GM03348 (cell line): Measurements from ENCODE around the gene NANP.
"Not testable (repeated sequence)": the region's sequence is repeated elsewhere in the genome, so short reads cannot be mapped to it uniquely, and the experiment has no call there.

Experiments used
- DNase-seq: peaks from one replicate; pipeline ENCODE4 v3.0.0; 2012; ENCODE audit warnings: low spot score

Gene NANP

GRCh38 chr20:25606094-25606695 lies 17.6 kb downstream of the NANP start:
- DNase-seq: no peak

DNA sequence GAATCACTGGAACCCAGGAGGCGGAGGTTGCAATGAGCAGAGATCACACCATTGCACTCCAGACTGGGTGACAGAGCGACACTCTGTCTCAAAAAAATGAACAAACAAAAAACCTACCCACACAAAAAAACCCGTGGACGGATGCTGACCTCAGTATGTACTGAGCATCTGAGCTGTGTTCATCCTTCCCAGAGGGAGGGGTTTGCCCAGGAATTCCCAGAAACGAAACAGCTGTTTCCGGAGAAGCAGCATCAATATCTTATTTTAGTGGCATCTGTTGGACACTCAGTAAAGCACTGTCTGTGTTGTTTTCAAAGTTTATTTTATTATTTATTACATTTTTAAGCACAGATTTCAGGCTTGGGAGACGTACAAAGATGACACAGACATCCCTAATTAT lies 18.7 kb downstream of the NANP start:
- DNase-seq: peak; percentile 33

GRCh38 chr20:25604611-25605010 lies 19.2 kb downstream of the NANP start:
- no peak for DNase-seq

- DNase-seq: not testable (repeated sequence)
Measured at GRCh38 chr20:25602914-25603309, 20.9 kb downstream of the NANP start.

GRCh38 chr20:25602191-25602913 lies 21.5 kb downstream of the NANP start:
- DNase-seq: not testable (repeated sequence)

GRCh38 chr20:25601659-25602058 lies 22.2 kb downstream of the NANP start:
- no peak for DNase-seq

DNA sequence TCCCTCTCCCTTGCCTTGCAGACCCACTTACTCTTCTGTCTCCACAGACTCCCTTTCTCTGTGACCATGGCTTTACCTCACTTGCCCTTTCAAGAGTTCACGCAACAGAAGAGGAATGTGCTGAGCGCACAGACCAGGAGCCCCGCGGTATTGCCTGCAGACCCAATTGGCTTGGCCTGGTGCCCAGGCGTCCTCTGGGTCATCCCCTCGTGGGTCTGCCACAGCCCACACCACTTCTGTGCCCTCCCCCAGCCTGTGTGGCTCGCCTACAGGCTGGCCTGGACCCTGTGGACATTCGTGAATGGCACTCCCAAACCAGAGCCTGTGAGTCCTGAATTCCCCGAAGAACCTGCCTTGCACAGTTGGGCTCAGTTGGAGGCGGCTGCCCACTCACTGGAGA lies 23.2 kb downstream of the NANP start:
- DNase-seq: no peak

DNA sequence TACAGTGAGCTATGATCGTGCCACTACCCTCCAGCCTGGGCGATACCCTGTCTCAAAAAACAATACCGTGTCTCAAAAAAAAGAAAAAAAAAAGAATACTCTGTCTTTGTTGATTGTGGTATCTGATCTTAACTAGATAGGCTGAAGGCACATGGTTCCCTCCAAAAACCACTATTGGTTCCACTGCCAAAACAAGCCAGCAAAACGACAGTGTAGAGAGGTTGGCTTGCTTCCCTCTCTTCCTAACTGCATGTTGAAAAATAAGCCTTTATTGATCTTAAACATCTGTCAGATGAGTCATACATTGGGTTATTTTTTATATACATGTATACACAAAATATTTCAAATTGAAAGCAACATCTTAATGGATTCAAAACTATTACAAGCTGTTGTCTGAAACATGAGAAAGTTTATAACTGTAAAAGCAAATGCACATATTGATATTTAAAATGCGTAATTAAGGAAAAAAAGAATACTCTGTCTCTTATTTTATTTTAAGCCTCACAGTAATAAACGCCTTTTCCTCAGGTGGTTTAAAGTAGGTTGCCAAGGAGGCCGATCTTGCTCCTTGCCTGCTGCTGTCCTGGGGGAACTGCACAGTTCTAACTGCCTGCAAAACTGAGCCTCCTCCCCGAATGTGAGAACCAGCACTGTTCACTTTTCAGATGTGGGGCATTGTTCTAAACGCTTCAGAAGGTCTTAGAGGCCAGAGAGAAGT lies 31.5 kb downstream of the NANP start:
- no peak for DNase-seq

- not testable (repeated sequence) for DNase-seq
Measured at GRCh38 chr20:25590778-25591177, 33.0 kb downstream of the NANP start.

DNA sequence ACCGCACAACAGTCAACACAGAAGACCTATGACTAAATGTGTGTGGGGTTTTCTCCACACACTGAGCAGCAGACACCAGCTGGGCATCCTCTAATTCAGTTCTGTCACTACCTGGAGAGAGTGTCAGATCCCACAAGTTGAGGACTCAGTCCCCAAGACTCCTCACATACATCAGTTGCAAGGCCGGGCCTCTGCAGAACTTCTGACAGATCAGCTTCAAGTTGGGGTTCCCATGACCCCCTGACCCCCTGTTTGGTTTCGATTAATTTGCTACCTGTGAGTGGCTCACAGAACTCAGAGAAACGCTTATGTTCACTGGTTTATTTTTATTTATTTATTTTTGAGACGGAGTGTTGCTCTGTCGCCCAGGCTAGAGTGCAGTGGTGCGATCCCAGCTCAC lies 35.3 kb downstream of the NANP start:
- DNase-seq: no peak

DNA sequence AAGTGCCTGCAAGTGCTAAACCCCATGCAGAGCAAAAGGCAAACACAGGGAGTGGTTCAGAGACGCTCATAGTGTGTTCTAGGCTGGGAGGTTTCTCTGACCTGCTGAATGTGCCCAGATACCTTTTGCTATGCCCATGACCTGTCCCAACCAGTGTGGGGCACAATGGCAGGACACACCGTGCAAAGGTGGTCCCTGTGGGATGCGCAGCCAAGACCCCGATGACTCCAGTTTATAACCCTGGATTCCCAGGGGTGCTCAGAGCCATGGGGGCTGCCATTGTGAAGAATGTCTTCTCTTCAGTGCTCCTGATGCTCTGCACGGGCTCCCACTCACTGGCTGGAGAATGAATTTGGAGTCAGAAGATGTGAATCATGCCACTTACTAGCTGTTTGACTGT lies 36.3 kb downstream of the NANP start:
- DNase-seq: no peak

DNA sequence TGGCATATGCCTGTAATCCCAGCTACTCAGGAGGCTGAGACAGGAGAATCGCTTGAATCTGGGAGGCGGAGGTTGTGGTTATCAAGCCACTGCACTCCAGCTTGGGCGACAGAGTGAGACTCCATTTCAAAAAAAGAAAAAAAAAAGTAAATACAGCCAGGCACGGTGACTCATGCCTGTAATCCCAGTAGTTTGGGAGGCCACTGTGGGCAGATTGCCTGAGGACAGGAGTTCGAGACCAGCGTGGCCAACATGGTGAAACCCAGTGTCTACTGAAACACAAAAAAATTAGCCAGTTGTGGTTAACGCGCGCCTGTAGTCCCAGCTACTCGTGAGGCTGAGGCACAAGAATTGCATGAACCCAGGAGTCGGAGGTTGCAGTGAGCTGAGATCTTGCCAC lies 36.9 kb downstream of the NANP start:
- no peak for DNase-seq

- peak; percentile 94 for DNase-seq
Measured at GRCh38 chr20:25584905-25585704, 38.7 kb downstream of the NANP start, which contains the start of gene NINL. Gene NINL (minus strand): TSS chr20:25585531. CDS start chr20:25526587, 58,944 bp downstream.

DNA sequence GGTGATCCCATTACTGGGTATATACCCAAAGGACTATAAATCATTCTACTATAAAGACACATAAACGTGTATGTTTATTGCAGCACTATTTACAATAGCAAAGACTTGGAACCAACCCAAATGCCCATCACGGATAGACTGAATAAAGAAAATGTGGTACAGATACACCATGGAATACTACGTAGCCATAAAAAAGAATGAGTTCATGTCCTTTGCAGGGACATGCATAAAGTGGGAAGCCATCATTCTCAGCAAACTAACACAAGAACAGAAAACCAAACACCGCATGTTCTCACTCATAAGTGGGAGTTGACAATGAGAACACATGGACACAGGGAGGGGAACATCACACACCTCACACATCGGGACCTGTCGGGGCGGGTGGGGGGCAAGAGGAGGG lies 40.2 kb downstream of the NANP start:
- not testable (repeated sequence) for DNase-seq

DNA sequence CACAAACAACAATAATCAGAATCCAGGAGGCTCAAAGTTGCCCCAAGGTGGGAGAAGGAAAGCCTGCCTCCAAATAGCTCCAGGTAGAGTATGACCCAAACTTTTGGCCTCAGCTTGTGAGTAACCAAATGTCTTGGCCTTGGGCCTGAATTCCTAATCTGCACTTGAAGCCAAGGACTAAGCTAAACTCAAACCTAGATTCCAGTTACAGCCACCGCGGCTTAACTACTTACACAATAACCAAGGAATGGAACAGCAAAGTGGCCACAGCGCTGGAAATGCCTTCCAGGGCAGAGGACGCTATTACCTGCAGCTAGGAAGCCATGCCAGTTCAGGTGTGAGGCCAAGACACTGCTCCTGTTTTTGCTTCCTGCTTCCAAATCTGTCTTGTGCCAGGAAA lies 43.1 kb downstream of the NANP start:
- no peak for DNase-seq

GRCh38 chr20:25579081-25579770 lies 44.6 kb downstream of the NANP start:
- no peak for DNase-seq

- no peak for DNase-seq
Measured at GRCh38 chr20:25576783-25577530, 46.9 kb downstream of the NANP start.

- no peak for DNase-seq
Measured at GRCh38 chr20:25574411-25574810, 49.4 kb downstream of the NANP start.

DNA sequence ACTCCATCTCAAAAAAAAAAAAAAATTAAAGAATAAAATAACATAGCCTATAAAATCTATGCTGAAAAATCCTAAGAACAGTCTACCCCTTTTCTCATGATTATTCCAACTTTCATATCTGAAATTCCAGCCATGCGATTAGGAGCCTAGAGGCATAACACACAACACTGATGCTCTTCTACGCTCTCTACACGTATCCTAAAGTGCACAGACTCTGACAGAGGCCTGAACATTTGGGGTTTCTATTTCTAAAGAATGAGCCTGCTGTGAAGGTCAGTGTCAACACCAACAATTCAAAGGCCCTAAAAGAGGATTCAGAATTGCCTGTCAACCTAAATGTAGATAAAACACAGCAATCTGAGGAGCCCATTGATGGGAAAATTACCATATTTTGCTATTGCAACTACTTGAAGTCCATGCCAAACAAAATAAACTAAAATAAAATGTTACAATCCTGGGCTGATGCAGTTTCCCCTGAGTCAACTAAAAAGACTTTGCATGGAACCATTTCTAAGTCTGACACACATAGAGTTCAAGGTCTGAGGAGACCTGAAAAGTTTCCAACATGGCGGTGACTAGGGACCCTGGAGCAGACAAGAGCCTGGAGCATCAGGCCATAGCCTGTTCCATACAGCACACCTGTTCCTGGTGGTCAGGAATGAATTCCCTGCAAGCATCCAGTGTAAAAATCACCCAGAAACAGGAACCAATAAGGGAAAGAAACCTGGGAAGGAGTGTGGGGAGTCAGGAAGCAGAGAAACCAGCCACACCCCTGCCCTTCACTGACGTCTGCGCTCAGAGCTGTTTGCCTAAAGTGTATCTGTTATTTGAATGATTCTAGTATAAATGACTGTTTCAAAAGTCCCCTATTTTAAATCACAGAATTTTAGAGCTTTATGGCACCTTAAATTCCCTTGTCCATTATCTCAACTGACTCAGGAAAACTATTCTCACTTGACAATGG lies 50.2 kb downstream of the NANP start:
- peak; percentile 37 for DNase-seq

DNA sequence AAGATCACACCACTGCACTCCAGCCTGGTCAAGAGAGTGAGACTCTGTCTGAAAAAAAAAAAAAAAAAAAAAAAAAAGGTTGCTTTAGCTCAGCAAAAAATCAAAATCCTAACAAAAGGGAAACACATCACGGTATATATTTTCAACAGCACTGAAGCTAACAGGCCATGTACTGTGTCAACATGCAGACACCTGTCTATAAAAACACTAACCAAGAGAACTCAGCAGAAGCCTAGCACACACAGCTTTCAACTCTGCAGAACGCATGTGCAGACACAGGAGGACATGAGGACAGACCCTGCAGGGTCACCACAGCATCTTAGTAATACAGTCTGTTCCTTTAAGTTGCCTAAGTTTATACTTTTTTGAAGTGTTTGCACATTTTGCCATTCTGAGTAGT lies 52.0 kb downstream of the NANP start:
- no peak for DNase-seq
